Astrocyte (in vitro differentiated cells and primary cell): ENCODE data around the gene CCDC142. TPM values are rescaled to one million over a fixed set of nuclear protein-coding genes. Genes with fewer than 3 reads are reported as not detected.

Experiments
- DNase-seq: peaks from one replicate; pipeline ENCODE4 v3.0.0-alpha.2; 2010; ENCODE audit warnings: low read depth
- FAIRE-seq: peaks from 2 replicates; lab custom pipeline; 2011; peaks lifted over from hg19 to GRCh38; lab: Jason Lieb, UNC
- H2AFZ ChIP-seq: 2 replicates; pipeline ENCODE4 v1.6.0; 2012; ENCODE audit warnings: low read depth, low read length, inconsistent platforms
- H3K27ac ChIP-seq: 2 replicates; pipeline ENCODE4 v1.5.1; 2011; ENCODE audit warnings: low read depth, low read length, inconsistent platforms
- H3K27me3 ChIP-seq: 2 replicates; pipeline ENCODE4 v1.6.0; 2011; ENCODE audit warnings: low read length, inconsistent platforms; ENCODE audit not compliant: insufficient read depth
- H3K36me3 ChIP-seq: 2 replicates; pipeline ENCODE4 v1.5.1; 2011; ENCODE audit warnings: low read length, inconsistent platforms; ENCODE audit not compliant: insufficient read depth
- H3K4me1 ChIP-seq: 2 replicates; pipeline ENCODE4 v1.5.1; 2011; ENCODE audit warnings: low read length, inconsistent platforms; ENCODE audit not compliant: insufficient read depth
- H3K4me2 ChIP-seq: 2 replicates; pipeline ENCODE4 v1.6.0; 2012; ENCODE audit warnings: low read length, inconsistent platforms
- H3K4me3 ChIP-seq: 2 replicates; pipeline ENCODE4 v1.5.1; 2011; ENCODE audit warnings: low read depth, mild to moderate bottlenecking, low read length, inconsistent platforms; ENCODE audit not compliant: insufficient read depth
- H3K79me2 ChIP-seq: 2 replicates; pipeline ENCODE4 v1.6.0; 2012; ENCODE audit warnings: mild to moderate bottlenecking, low read length, inconsistent platforms; ENCODE audit not compliant: insufficient read depth
- H3K9ac ChIP-seq: 2 replicates; pipeline ENCODE4 v1.6.0; 2012; ENCODE audit warnings: mild to moderate bottlenecking, low read length, inconsistent platforms
- H3K9me3 ChIP-seq: 2 replicates; pipeline ENCODE4 v1.5.1; 2012; ENCODE audit warnings: low read depth, mild to moderate bottlenecking, low read length, inconsistent platforms; ENCODE audit not compliant: insufficient read depth
- H4K20me1 ChIP-seq: 2 replicates; pipeline ENCODE4 v1.6.0; 2012; ENCODE audit warnings: low read length, inconsistent platforms; ENCODE audit not compliant: insufficient read depth
- H3K27ac Mint-ChIP-seq: one replicate; pipeline ENCODE4 v1.8.0; 2021; ENCODE audit warnings: mild to moderate bottlenecking, mixed read lengths; ENCODE audit not compliant: unreplicated experiment
- H3K27me3 Mint-ChIP-seq: one replicate; pipeline ENCODE4 v1.8.0; 2021; ENCODE audit warnings: low read depth, mixed read lengths; ENCODE audit not compliant: unreplicated experiment
- H3K36me3 Mint-ChIP-seq: one replicate; pipeline ENCODE4 v1.8.0; 2021; ENCODE audit warnings: low read depth, mixed read lengths; ENCODE audit not compliant: unreplicated experiment
- H3K4me1 Mint-ChIP-seq: one replicate; pipeline ENCODE4 v1.8.0; 2021; ENCODE audit warnings: low read depth, mixed read lengths; ENCODE audit not compliant: unreplicated experiment
- H3K4me3 Mint-ChIP-seq: one replicate; pipeline ENCODE4 v1.8.0; 2021; ENCODE audit warnings: mild to moderate bottlenecking, moderate library complexity, mixed read lengths; ENCODE audit not compliant: unreplicated experiment
- H3K9me3 Mint-ChIP-seq: one replicate; pipeline ENCODE4 v1.8.0; 2021; ENCODE audit warnings: mild to moderate bottlenecking, mixed read lengths; ENCODE audit not compliant: unreplicated experiment
- EZH2 ChIP-seq: IDR thresholded peaks from 2 replicates; pipeline ENCODE4 v1.6.1; 2012; ENCODE audit warnings: mild to moderate bottlenecking, low read length, inconsistent platforms; ENCODE audit not compliant: insufficient read depth
- total RNA-seq: library from RNA; stranded (reverse); gene quantifications from 2 replicates; pipeline ENCODE4 v1.2.1, GENCODE V29; 2021
- TF ChIP-seq, protein P1 (sequence below): IDR thresholded peaks from 2 replicates; pipeline ENCODE4 v1.5.1; 2011; ENCODE audit warnings: low read depth, mild to moderate bottlenecking, inconsistent platforms, low read length, moderate library complexity; ENCODE audit not compliant: insufficient read depth

Gene CCDC142
- total RNA-seq, 1 donor from 2014 or later: 11.2 TPM

- Histone ChIP-seq H3K79me2 (no peaks in the 10 kb centered on the region), H3K27me3 (peaks cover 42% of the 10 kb centered on the region), H3K9ac (no peak overlapping the region), H2AFZ (peak overlapping the region; percentile 21), H3K4me1 (peaks cover 29% of the 10 kb centered on the region), H3K4me3 (peak overlapping the region; percentile 5), H3K27ac (no peak overlapping the region), H3K4me2 (peak overlapping the region; percentile 85), H3K36me3 (no peaks in the 10 kb centered on the region), H4K20me1 (no peaks in the 10 kb centered on the region), H3K9me3 (no peaks in the 10 kb centered on the region)
- no peak for FAIRE-seq
- no peaks in the 10 kb centered on the region for H3K9me3 Mint-ChIP-seq
- H3K4me3 Mint-ChIP-seq: peak overlapping the region; percentile 81
- no peak for DNase-seq
- TF ChIP-seq, protein P1, sequence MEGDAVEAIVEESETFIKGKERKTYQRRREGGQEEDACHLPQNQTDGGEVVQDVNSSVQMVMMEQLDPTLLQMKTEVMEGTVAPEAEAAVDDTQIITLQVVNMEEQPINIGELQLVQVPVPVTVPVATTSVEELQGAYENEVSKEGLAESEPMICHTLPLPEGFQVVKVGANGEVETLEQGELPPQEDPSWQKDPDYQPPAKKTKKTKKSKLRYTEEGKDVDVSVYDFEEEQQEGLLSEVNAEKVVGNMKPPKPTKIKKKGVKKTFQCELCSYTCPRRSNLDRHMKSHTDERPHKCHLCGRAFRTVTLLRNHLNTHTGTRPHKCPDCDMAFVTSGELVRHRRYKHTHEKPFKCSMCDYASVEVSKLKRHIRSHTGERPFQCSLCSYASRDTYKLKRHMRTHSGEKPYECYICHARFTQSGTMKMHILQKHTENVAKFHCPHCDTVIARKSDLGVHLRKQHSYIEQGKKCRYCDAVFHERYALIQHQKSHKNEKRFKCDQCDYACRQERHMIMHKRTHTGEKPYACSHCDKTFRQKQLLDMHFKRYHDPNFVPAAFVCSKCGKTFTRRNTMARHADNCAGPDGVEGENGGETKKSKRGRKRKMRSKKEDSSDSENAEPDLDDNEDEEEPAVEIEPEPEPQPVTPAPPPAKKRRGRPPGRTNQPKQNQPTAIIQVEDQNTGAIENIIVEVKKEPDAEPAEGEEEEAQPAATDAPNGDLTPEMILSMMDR: no peak
- peak; percentile 89 for TF ChIP-seq EZH2
- peaks cover 66% of the 10 kb centered on the region for H3K27me3 Mint-ChIP-seq
- peaks cover 11% of the 10 kb centered on the region for H3K4me1 Mint-ChIP-seq
- H3K36me3 Mint-ChIP-seq: peaks cover 6% of the 10 kb centered on the region
- H3K27ac Mint-ChIP-seq: peak overlapping the region; percentile 38
Measured at GRCh38 chr2:74498500-74499266, 15.9 kb upstream of the CCDC142 start.

DNA sequence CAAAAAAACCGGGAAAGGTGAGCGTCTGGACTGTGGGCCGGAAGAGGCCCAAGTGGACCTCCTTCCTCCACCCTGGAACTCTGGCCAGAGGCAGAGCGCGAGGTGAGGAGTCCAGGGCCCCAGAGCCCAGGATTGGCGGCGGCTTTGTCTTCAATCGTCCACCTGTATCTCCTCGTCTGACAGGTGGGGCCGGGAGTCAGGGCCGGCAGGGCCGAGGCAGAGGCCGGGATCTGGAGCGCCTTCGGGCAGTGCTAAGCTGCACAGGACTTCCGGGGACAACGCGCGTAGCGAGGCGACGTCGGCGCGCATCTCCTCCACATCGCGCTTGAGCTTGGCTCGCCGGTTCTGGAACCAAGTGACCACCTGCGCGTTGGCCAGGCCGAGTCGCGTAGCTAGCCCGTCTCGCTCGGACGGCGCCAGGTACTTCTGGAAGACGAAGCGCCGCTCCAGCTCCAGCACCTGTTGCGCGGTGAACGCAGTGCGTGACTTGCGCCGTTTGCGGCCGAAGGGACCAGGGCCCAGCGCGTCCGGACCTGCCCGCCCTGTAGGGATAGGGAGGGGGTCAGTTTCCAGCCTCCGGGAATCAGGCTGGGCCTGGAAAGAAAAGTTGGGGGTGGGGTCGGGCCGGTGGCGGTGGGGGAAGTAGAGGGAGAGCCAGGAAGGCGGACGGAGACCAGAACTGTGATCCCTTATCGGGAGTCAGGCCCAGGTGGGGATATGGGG, 15.1 kb upstream of the CCDC142 start:
- H3K4me1 Mint-ChIP-seq: peaks cover 14% of the 10 kb centered on the region
- peaks cover 66% of the 10 kb centered on the region for H3K27me3 Mint-ChIP-seq
- peak; percentile 49 for TF ChIP-seq EZH2
- TF ChIP-seq, protein P1: no peak
- Histone ChIP-seq H3K79me2 (no peaks in the 10 kb centered on the region), H3K27me3 (peaks cover 42% of the 10 kb centered on the region), H4K20me1 (no peaks in the 10 kb centered on the region), H3K27ac (no peak overlapping the region), H2AFZ (peak overlapping the region; percentile 53), H3K4me1 (peaks cover 25% of the 10 kb centered on the region), H3K36me3 (no peaks in the 10 kb centered on the region), H3K4me2 (peak overlapping the region; percentile 85), H3K9ac (no peak overlapping the region), H3K4me3 (peak overlapping the region; percentile 36), H3K9me3 (no peaks in the 10 kb centered on the region)
- peak overlapping the region; percentile 81 for H3K4me3 Mint-ChIP-seq
- peaks cover 10% of the 10 kb centered on the region for H3K36me3 Mint-ChIP-seq
- no peaks in the 10 kb centered on the region for H3K9me3 Mint-ChIP-seq
- DNase-seq: no peak
- FAIRE-seq: no peak
- H3K27ac Mint-ChIP-seq: peak overlapping the region; percentile 66
